ENCODE data around the gene EPHA7. TPM values are rescaled to one million over a fixed set of nuclear protein-coding genes. Genes with fewer than 3 reads are reported as not detected.

Gene EPHA7
- polyA plus RNA-seq, 3 donors from 2014 or later = not detected

GRCh38 chr6:93294879-93295278, 124.5 kb downstream of the EPHA7 start:
- no peaks in the 10 kb centered on the region for H3K4me1 Mint-ChIP-seq

GRCh38 chr6:93293872-93294271, 125.5 kb downstream of the EPHA7 start:
- no peak for DNase-seq
- Mint-ChIP-seq H3K4me1 (no peaks in the 10 kb centered on the region), H3K27ac (no peak overlapping the region), H3K4me3 (no peak overlapping the region), H3K36me3 (no peaks in the 10 kb centered on the region), H3K27me3 (ENCODE audit: low read depth in 3 of 3) (no peaks in the 10 kb centered on the region), H3K9me3 (peaks cover 3 to 22% (median 8%) of the 10 kb centered on the region in 6 donors)

More at GRCh38 chr6:93294879-93295278, 124.5 kb downstream of the EPHA7 start:
- H3K27me3 Mint-ChIP-seq (ENCODE audit: low read depth in 3 of 3) = no peaks in the 10 kb centered on the region
- no peak overlapping the region for H3K4me3 Mint-ChIP-seq
- H3K36me3 Mint-ChIP-seq = no peaks in the 10 kb centered on the region
- no peak for DNase-seq
- H3K27ac Mint-ChIP-seq = no peak overlapping the region
- peaks cover 3 to 26% (median 9%) of the 10 kb centered on the region in 6 donors for H3K9me3 Mint-ChIP-seq

DNA sequence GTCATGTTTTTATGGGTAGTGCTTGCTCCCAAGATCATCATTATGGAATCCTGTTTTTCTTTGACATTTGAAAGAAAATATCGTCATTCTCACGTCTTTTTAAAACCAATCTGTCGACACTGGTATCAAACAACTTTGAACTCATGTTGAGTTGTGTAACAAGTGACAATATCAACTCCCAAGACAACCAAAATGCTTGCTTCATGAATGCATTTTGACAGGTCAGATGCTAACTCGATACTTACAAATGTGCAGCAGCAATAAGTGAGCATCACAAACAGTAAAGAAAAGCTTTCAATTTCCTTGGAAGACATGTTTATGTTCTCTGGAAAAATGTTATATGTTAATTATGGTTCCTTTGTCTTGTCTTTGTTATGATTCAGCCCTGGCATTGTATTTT, 125.9 kb downstream of the EPHA7 start:
- H3K27ac Mint-ChIP-seq = no peak overlapping the region
- H3K4me3 Mint-ChIP-seq = no peak overlapping the region
- no peaks in the 10 kb centered on the region for H3K4me1 Mint-ChIP-seq
- no peaks in the 10 kb centered on the region for H3K27me3 Mint-ChIP-seq (ENCODE audit: low read depth in 3 of 3)
- DNase-seq = no peak
- H3K9me3 Mint-ChIP-seq = peaks cover 3 to 22% (median 8%) of the 10 kb centered on the region in 6 donors
- H3K36me3 Mint-ChIP-seq = no peaks in the 10 kb centered on the region

DNA sequence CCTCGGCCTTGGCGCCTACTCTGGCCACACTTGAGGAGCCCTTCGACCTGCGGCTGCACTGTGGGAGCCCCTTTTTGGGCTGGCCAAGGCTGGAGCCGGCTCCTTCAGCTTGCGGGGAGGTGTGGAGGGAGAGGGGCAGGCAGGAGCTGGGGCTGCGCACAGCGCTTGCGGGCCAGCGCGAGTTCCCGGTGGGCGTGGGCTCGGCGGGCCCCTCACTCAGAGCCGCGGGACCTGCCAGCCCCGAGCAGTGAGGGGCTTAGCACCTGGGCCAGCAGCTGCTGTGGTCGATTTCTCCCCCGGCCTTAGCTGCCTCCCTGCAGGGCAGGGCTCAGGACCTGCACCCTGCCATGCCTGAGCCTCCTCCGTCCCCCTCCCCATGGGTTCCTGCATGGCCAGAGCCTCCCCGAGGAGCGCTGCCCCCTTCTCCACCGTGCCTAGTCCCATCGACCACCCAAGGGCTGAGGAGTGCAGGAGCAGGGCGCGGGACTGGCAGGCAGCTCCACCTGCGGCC, 136.8 kb downstream of the EPHA7 start:
- H3K9me3 Mint-ChIP-seq = peaks cover 7 to 46% (median 13%) of the 10 kb centered on the region in 6 donors
- no peaks in the 10 kb centered on the region for H3K27me3 Mint-ChIP-seq (ENCODE audit: low read depth in 3 of 3)
- no peak overlapping the region for H3K4me3 Mint-ChIP-seq
- no peak for DNase-seq
- H3K27ac Mint-ChIP-seq = no peak overlapping the region
- H3K36me3 Mint-ChIP-seq = peaks cover 0 to 3% (median 0%) of the 10 kb centered on the region in 3 donors
- no peaks in the 10 kb centered on the region for H3K4me1 Mint-ChIP-seq

- no peak overlapping the region for H3K27ac Mint-ChIP-seq
- peaks cover 2 to 14% (median 7%) of the 10 kb centered on the region in 6 donors for H3K9me3 Mint-ChIP-seq
- H3K36me3 Mint-ChIP-seq = no peaks in the 10 kb centered on the region
- no peak for DNase-seq
- no peaks in the 10 kb centered on the region for H3K4me1 Mint-ChIP-seq
- H3K4me3 Mint-ChIP-seq = no peak overlapping the region
- no peaks in the 10 kb centered on the region for H3K27me3 Mint-ChIP-seq (ENCODE audit: low read depth in 3 of 3)
Observed at GRCh38 chr6:93278241-93278640, 141.1 kb downstream of the EPHA7 start.

DNA sequence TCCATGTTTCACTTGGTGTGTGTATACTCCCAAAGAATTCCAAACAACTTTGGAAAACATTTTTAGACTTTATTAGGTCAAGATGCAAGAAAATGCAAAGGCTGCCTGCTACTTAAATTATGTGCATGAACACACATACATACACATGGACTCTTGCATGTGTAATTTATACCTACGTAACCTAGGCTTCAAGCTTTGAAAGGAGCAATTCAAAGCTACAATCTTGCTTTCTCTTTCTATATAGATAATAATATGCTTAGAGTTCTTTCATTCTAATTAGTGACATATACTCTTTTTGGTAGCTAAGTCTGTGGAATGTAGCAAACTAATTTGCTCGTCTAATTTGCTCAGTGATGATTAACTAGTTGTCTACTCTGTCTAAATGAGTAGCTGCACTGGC, 146.5 kb downstream of the EPHA7 start:
- H3K36me3 Mint-ChIP-seq = no peaks in the 10 kb centered on the region
- peaks cover 4 to 9% (median 4%) of the 10 kb centered on the region in 6 donors for H3K9me3 Mint-ChIP-seq
- H3K27me3 Mint-ChIP-seq (ENCODE audit: low read depth in 3 of 3) = no peaks in the 10 kb centered on the region
- no peak for DNase-seq
- H3K27ac Mint-ChIP-seq = no peak overlapping the region
- H3K4me3 Mint-ChIP-seq = no peak overlapping the region
- H3K4me1 Mint-ChIP-seq = no peaks in the 10 kb centered on the region

DNA sequence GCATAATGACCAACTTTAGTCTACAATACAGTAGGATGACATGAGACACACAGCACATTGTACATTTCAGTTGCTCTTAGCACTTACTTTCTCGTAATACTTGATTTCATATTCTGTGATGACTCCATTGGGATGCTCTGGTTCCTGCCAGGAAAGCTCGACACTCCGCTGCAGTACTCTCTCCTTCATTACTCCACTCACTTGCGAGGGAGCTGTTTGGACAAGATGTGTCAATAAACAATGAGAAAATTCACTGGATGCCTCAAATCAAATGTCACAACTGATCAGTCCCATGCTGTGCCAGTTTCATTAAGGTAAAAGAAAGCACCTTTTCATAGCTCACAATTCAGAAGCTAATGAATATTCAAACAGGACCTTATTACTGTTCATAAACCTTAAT, 147.1 kb downstream of the EPHA7 start:
- Mint-ChIP-seq H3K4me1 (no peaks in the 10 kb centered on the region), H3K9me3 (peaks cover under 1 to 7% (median 4%) of the 10 kb centered on the region in 6 donors), H3K4me3 (no peak overlapping the region), H3K36me3 (no peaks in the 10 kb centered on the region), H3K27me3 (ENCODE audit: low read depth in 3 of 3) (no peaks in the 10 kb centered on the region), H3K27ac (no peak overlapping the region)
- DNase-seq = no peak

DNA sequence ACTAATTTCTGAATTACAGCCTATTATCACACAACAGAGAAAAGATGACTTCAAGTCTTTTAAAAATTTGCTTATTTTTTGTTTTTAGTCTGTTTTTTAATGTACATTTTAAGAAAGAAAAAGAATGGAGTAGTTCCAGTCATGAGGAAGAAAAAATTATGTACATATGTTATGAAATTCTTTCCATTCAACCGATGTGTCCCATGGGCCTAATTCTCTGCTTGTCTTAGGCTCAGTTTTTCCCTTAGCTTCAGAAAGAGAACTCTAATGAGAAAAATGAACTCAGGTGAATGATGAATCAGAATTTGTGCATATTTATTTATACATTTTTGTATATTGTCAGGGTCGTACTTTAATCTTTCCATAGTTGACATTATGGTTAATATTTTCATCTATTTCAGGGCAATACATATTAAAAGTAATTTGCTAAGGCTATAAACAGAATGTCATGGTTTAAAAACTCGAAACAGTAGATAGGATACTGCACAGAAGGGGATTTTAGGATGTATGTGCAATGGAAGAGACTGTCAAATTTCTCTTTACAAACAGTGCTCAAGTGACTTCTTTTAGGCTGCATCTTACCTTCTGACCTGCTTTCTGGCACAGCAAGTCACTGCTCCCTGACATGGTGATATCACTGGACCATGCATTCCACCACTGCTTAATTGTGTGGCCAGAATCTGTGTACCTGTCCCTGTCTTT, 153.1 kb downstream of the EPHA7 start:
- Mint-ChIP-seq H3K4me1 (no peaks in the 10 kb centered on the region), H3K4me3 (no peak overlapping the region), H3K36me3 (no peaks in the 10 kb centered on the region), H3K27ac (no peak overlapping the region), H3K9me3 (peaks cover 0 to 9% (median 4%) of the 10 kb centered on the region in 6 donors), H3K27me3 (ENCODE audit: low read depth in 3 of 3) (no peaks in the 10 kb centered on the region)
- no peak for DNase-seq

GRCh38 chr6:93260881-93261280, 158.5 kb downstream of the EPHA7 start:
- Mint-ChIP-seq H3K27ac (no peak overlapping the region), H3K4me3 (no peak overlapping the region), H3K27me3 (ENCODE audit: low read depth in 3 of 3) (no peaks in the 10 kb centered on the region), H3K9me3 (peaks cover 0 to 27% (median 6%) of the 10 kb centered on the region in 6 donors), H3K4me1 (no peaks in the 10 kb centered on the region), H3K36me3 (no peaks in the 10 kb centered on the region)
- no peak for DNase-seq

GRCh38 chr6:93259332-93259731, 160.0 kb downstream of the EPHA7 start:
- Mint-ChIP-seq H3K27me3 (ENCODE audit: low read depth in 3 of 3) (no peaks in the 10 kb centered on the region), H3K36me3 (no peaks in the 10 kb centered on the region), H3K4me3 (no peak overlapping the region), H3K27ac (no peak overlapping the region), H3K4me1 (no peaks in the 10 kb centered on the region), H3K9me3 (peaks cover 0 to 32% (median 7%) of the 10 kb centered on the region in 6 donors)
- no peak for DNase-seq

GRCh38 chr6:93252930-93253329, 166.4 kb downstream of the EPHA7 start:
- no peak overlapping the region for H3K4me3 Mint-ChIP-seq
- H3K9me3 Mint-ChIP-seq = peaks cover 0 to 16% (median 6%) of the 10 kb centered on the region in 6 donors
- DNase-seq = no peak
- H3K36me3 Mint-ChIP-seq = no peaks in the 10 kb centered on the region
- no peaks in the 10 kb centered on the region for H3K4me1 Mint-ChIP-seq
- no peak overlapping the region for H3K27ac Mint-ChIP-seq
- H3K27me3 Mint-ChIP-seq (ENCODE audit: low read depth in 3 of 3) = no peaks in the 10 kb centered on the region

DNA sequence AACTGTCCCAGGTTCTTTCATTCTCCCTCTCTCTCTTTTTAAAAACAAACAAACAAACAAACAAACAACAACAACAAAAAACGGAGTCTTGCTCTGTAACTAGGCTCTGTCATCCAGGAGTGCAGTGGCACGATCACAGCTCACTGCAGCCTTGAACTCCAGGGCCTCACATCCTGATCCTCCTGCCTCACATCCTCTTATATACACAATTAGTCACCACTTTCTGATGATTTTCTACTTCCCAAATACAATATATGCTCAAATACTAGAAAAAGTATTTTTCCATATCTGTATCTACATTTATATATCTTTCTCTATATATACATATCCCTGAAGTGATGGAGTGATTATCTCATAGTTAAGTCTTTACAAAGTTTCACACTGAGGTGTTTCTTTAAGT, 170.7 kb downstream of the EPHA7 start:
- no peak for DNase-seq
- H3K4me3 Mint-ChIP-seq = no peak overlapping the region
- H3K27me3 Mint-ChIP-seq (ENCODE audit: low read depth in 3 of 3) = no peaks in the 10 kb centered on the region
- peaks cover 0 to 9% (median 5%) of the 10 kb centered on the region in 6 donors for H3K9me3 Mint-ChIP-seq
- H3K27ac Mint-ChIP-seq = no peak overlapping the region
- H3K4me1 Mint-ChIP-seq = no peaks in the 10 kb centered on the region
- H3K36me3 Mint-ChIP-seq = no peaks in the 10 kb centered on the region

DNA sequence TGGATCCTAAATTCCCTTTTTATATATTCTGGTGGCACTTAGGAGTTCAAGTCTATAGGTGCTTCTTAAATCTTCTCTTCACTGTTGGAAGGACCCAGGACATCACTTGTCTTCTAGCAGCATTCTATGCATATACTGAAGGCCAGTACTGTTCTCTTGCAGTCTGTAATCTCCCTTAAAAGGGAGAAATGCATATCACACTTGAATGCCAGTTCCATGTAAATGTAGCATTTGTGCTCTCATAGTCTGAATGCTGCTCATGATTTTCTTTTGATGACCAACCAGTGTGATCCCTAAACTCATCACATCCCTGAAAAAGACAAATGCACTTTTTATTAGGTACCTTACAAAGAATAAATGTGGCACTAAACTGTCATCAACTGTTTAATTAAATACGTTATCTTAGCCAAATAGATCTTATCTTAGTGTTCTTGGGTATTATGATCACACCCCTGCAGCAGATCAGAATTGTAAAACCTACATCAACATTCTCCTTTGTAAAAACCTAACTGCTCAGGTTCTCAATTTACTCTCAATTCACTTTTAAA, 176.1 kb downstream of the EPHA7 start:
- Mint-ChIP-seq H3K36me3 (no peaks in the 10 kb centered on the region), H3K27me3 (ENCODE audit: low read depth in 3 of 3) (no peaks in the 10 kb centered on the region), H3K9me3 (peaks cover 0 to 25% (median 6%) of the 10 kb centered on the region in 6 donors), H3K4me3 (no peak overlapping the region), H3K27ac (no peak overlapping the region), H3K4me1 (no peaks in the 10 kb centered on the region)
- no peak for DNase-seq

- Mint-ChIP-seq H3K4me3 (no peak overlapping the region), H3K27me3 (ENCODE audit: low read depth in 3 of 3) (no peaks in the 10 kb centered on the region), H3K36me3 (no peaks in the 10 kb centered on the region), H3K4me1 (no peaks in the 10 kb centered on the region), H3K27ac (no peak overlapping the region), H3K9me3 (peaks cover 0 to 26% (median 6%) of the 10 kb centered on the region in 6 donors)
- DNase-seq = no peak
Observed at GRCh38 chr6:93242049-93242448, 177.3 kb downstream of the EPHA7 start.
